SK-MEL-5 (cell line): ENCODE data around the gene GALNT11. TPM values are rescaled to one million over a fixed set of nuclear protein-coding genes. Genes with fewer than 3 reads are reported as not detected.

Experiments used
- DNase-seq: peaks from one replicate; pipeline ENCODE4 v3.0.0-alpha.2; 2016; ENCODE audit warnings: low read depth, low spot score
- in situ Hi-C: cut with HindIII; loops from 2 replicates; pipeline ENCODE4 v1.10.0; 2016; ENCODE audit warnings: low sequenced_read_pairs, high pct_unique_total_duplicates, low pct_unique_long_range_greater_than_20kb
- total RNA-seq: library from RNA; depleted of rRNA; stranded (reverse); fragments of >200 nt; shearing (Covaris generic); gene quantifications from 2 replicates; pipeline ENCODE4 v1.2.3, GENCODE V29; 2014

The GALNT11 gene
- total RNA-seq, 1 experiment from 2014 or later: 84.5 TPM

- no peak for DNase-seq
- in situ Hi-C loops: no loop called here
These were observed 68.2 kb downstream of the GALNT11 start for GRCh38 chr7:152093717-152094116.

- in situ Hi-C loops: no loop called here
- no peak for DNase-seq
These were observed 70.3 kb downstream of the GALNT11 start for GRCh38 chr7:152095771-152096170.

- in situ Hi-C loops: no loop called here
- DNase-seq: no peak
These were observed 71.9 kb downstream of the GALNT11 start for GRCh38 chr7:152097330-152097729.

GRCh38 chr7:152103066-152103465 is 77.6 kb downstream of the GALNT11 start:
- in situ Hi-C loops: no loop called here
- DNase-seq: no peak

GRCh38 chr7:152103691-152104090 is 78.2 kb downstream of the GALNT11 start:
- DNase-seq: peak; percentile 64
- in situ Hi-C loops: no loop called here

- DNase-seq: no peak
- in situ Hi-C loops: no loop called here
These were observed 79.7 kb downstream of the GALNT11 start for GRCh38 chr7:152105205-152105604.

- DNase-seq: no peak
- in situ Hi-C loops: no loop called here
These were observed 81.5 kb downstream of the GALNT11 start for GRCh38 chr7:152106990-152107389.

GRCh38 chr7:152107945-152108344 is 82.5 kb downstream of the GALNT11 start:
- DNase-seq: no peak
- in situ Hi-C loops: no loop called here

GRCh38 chr7:152108359-152108758 is 82.9 kb downstream of the GALNT11 start:
- in situ Hi-C loops: no loop called here

GRCh38 chr7:152112829-152113228 is 87.4 kb downstream of the GALNT11 start:
- in situ Hi-C loops: no loop called here
- no peak for DNase-seq

More at GRCh38 chr7:152108359-152108758, 82.9 kb downstream of the GALNT11 start:
- DNase-seq: no peak

GRCh38 chr7:152115021-152115718 is 89.7 kb downstream of the GALNT11 start:
- in situ Hi-C loops: no loop called here
- no peak for DNase-seq

GRCh38 chr7:152117356-152117755 is 91.9 kb downstream of the GALNT11 start:
- in situ Hi-C loops: no loop called here
- no peak for DNase-seq

- in situ Hi-C loops: no loop called here
- DNase-seq: no peak
These were observed 94.7 kb downstream of the GALNT11 start for GRCh38 chr7:152120210-152120609.

- in situ Hi-C loops: no loop called here
- DNase-seq: no peak
These were observed 95.3 kb downstream of the GALNT11 start for GRCh38 chr7:152120776-152121175.

GRCh38 chr7:152121432-152121831 is 96.0 kb downstream of the GALNT11 start:
- DNase-seq: no peak
- in situ Hi-C loops: no loop called here

GRCh38 chr7:152122540-152122939 is 97.1 kb downstream of the GALNT11 start:
- in situ Hi-C loops: no loop called here
- DNase-seq: no peak

GRCh38 chr7:152126741-152127140 is 101.3 kb downstream of the GALNT11 start:
- in situ Hi-C loops: no loop called here

GRCh38 chr7:152127229-152127628 is 101.8 kb downstream of the GALNT11 start:
- in situ Hi-C loops: no loop called here
- no peak for DNase-seq

More at GRCh38 chr7:152126741-152127140, 101.3 kb downstream of the GALNT11 start:
- no peak for DNase-seq

GRCh38 chr7:152128252-152128651 is 102.8 kb downstream of the GALNT11 start:
- in situ Hi-C loops: no loop called here
- no peak for DNase-seq
